IMR-90 (cell line): ENCODE results near the gene GOLGA3. TPM values are rescaled to one million over a fixed set of nuclear protein-coding genes. Genes with fewer than 3 reads are reported as not detected.
A peak's percentile ranks its signal among the peaks of the same experiment; 100 is the strongest.

Experiments used
- ATAC-seq: fragments of 200-7000 bp; cut with Tn5 transposase; 2 replicates; pipeline ENCODE4 v1.9.1; 2020; ENCODE audit warnings: low read depth, mild to moderate bottlenecking, moderate library complexity
- BruUV-seq: library from RNA; stranded (reverse); fragments of 400-500 nt; replicated peaks from 2 replicates; lab custom pipeline; 2021; lab: Mats Ljungman, UMichigan
- CTCF ChIA-PET: fragments of 300-600 bp; formaldehyde crosslinking; extraction: SDS; loops from one replicate; lab custom pipeline; 2021; ENCODE audit warnings: antibody characterized with exemption; lab: Yijun Ruan, JAX
- POLR2A ChIA-PET: fragments of 300-600 bp; sonication (Branson Sonifier 250); formaldehyde crosslinking; loops from one replicate; lab custom pipeline; 2022; ENCODE audit warnings: antibody characterized with exemption; ENCODE audit not compliant: unreplicated experiment; lab: Charles Lee
- DNase-seq: peaks from one replicate; pipeline ENCODE4 v3.0.0; 2013
- H2AFZ ChIP-seq: replicated peaks from 2 replicates; pipeline ENCODE3; 2013; ENCODE audit warnings: low read length, mild to moderate bottlenecking; ENCODE audit not compliant: poor library complexity
- H2AK5ac ChIP-seq: 2 replicates; pipeline ENCODE4 v1.6.1; 2013; ENCODE audit warnings: low read depth, low read length, inconsistent platforms
- H2AK9ac ChIP-seq: replicated peaks from 2 replicates; pipeline ENCODE3; 2013; ENCODE audit warnings: mild to moderate bottlenecking, low read depth, low read length, moderate library complexity; ENCODE audit not compliant: poor library complexity
- H2BK120ac ChIP-seq: 2 replicates; pipeline ENCODE4 v1.6.1; 2013; ENCODE audit warnings: low read depth, low read length, inconsistent platforms
- H2BK15ac ChIP-seq: 3 replicates; pipeline ENCODE4 v1.6.1; 2013; ENCODE audit warnings: low read depth, low read length, inconsistent platforms
- H2BK20ac ChIP-seq: 2 replicates; pipeline ENCODE4 v1.6.1; 2013; ENCODE audit warnings: low read depth, mild to moderate bottlenecking, inconsistent platforms, low read length, moderate library complexity
- H2BK5ac ChIP-seq: 2 replicates; pipeline ENCODE4 v1.6.1; 2013; ENCODE audit warnings: mild to moderate bottlenecking, low read depth, low read length, inconsistent platforms; ENCODE audit not compliant: poor library complexity, severe bottlenecking
- H3K14ac ChIP-seq: replicated peaks from 2 replicates; pipeline ENCODE4 v1.6.1; 2013; ENCODE audit warnings: low read depth, low read length, inconsistent platforms
- H3K18ac ChIP-seq: 2 replicates; pipeline ENCODE4 v1.6.1; 2013; ENCODE audit warnings: low read depth, low read length, control low read depth
- H3K23ac ChIP-seq: 2 replicates; pipeline ENCODE4 v1.6.1; 2013; ENCODE audit warnings: low read depth, low read length, inconsistent platforms
- H3K27ac ChIP-seq: 2 replicates; pipeline ENCODE4 v1.5.1; 2013; ENCODE audit warnings: mild to moderate bottlenecking, control low read depth, low read length; ENCODE audit not compliant: insufficient read depth
- H3K27me3 ChIP-seq: 2 replicates; pipeline ENCODE4 v1.6.1; 2013; ENCODE audit warnings: low read length; ENCODE audit not compliant: control insufficient read depth, insufficient read depth
- H3K36me3 ChIP-seq: 2 replicates; pipeline ENCODE4 v1.6.1; 2013; ENCODE audit warnings: low read length, mixed read lengths; ENCODE audit not compliant: control insufficient read depth, insufficient read depth
- H3K4ac ChIP-seq: 2 replicates; pipeline ENCODE4 v1.6.1; 2013; ENCODE audit warnings: low read depth, low read length, inconsistent platforms
- H3K4me1 ChIP-seq: 2 replicates; pipeline ENCODE4 v1.6.1; 2013; ENCODE audit warnings: low read length, mixed read lengths; ENCODE audit not compliant: control insufficient read depth, insufficient read depth
- H3K4me2 ChIP-seq: 2 replicates; pipeline ENCODE4 v1.6.1; 2013; ENCODE audit warnings: low read depth, mild to moderate bottlenecking, control low read depth, low read length, moderate library complexity
- H3K4me3 ChIP-seq: 2 replicates; pipeline ENCODE4 v1.5.1; 2013; ENCODE audit warnings: low read depth, mild to moderate bottlenecking, control low read depth, low read length, moderate library complexity; ENCODE audit not compliant: insufficient read depth
- H3K56ac ChIP-seq: 2 replicates; pipeline ENCODE4 v1.6.1; 2013; ENCODE audit warnings: low read length, inconsistent platforms; ENCODE audit not compliant: insufficient read depth; ENCODE audit errors: extremely low read depth
- H3K79me1 ChIP-seq, 2 experiments: 2 replicates each; pipeline ENCODE4 v1.6.1; 2013; ENCODE audit warnings: low read length in 2 of 2, inconsistent platforms in 1 of 2, low read depth in 1 of 2
- H3K9ac ChIP-seq: 2 replicates; pipeline ENCODE4 v1.6.1; 2013; ENCODE audit warnings: low read depth, low read length, control low read depth
- H3K9me1 ChIP-seq: 2 replicates; pipeline ENCODE4 v1.6.1; 2013; ENCODE audit warnings: low read length, inconsistent platforms; ENCODE audit not compliant: insufficient read depth
- H3K9me3 ChIP-seq: 2 replicates; pipeline ENCODE4 v1.6.1; 2013; ENCODE audit warnings: low read length; ENCODE audit not compliant: control insufficient read depth, insufficient read depth
- H4K20me1 ChIP-seq: 2 replicates; pipeline ENCODE4 v1.6.1; 2013; ENCODE audit warnings: low read length, inconsistent platforms; ENCODE audit not compliant: insufficient read depth
- H4K5ac ChIP-seq: 2 replicates; pipeline ENCODE4 v1.6.1; 2013; ENCODE audit warnings: mild to moderate bottlenecking, low read depth, low read length, control low read depth
- H4K8ac ChIP-seq, 2 experiments: 2 replicates each; pipeline ENCODE4 v1.6.1; 2013; ENCODE audit warnings: low read depth in 2 of 2, low read length in 2 of 2, control low read depth in 1 of 2, inconsistent platforms in 1 of 2
- H4K91ac ChIP-seq: 2 replicates; pipeline ENCODE4 v1.6.1; 2013; ENCODE audit warnings: low read depth, low read length, inconsistent platforms; ENCODE audit not compliant: insufficient read depth
- BHLHE40 ChIP-seq: fragments of 150-350 bp; IDR thresholded peaks from 2 replicates; pipeline ENCODE4 v1.6.1; 2016; ENCODE audit warnings: mild to moderate bottlenecking, low read depth, low read length
- CEBPB ChIP-seq: IDR thresholded peaks from 2 replicates; pipeline ENCODE4 v1.6.1; 2012; ENCODE audit warnings: low read depth, low read length, improper control_type of control experiment
- CTCF ChIP-seq: conservative IDR thresholded peaks from 2 replicates; pipeline ENCODE4 v1.5.1; 2012; ENCODE audit warnings: mild to moderate bottlenecking, low read depth, low read length, improper control_type of control experiment
- MXI1 ChIP-seq: IDR thresholded peaks from 2 replicates; pipeline ENCODE4 v1.6.1; 2012; ENCODE audit warnings: low read depth, mild to moderate bottlenecking, low read length, moderate library complexity, borderline replicate concordance
- NFE2L2 ChIP-seq: fragments of 150-350 bp; IDR thresholded peaks from 2 replicates; pipeline ENCODE4 v1.6.1; 2016; ENCODE audit warnings: low read depth, mild to moderate bottlenecking, low read length
- POLR2A ChIP-seq: IDR thresholded peaks from 2 replicates; pipeline ENCODE4 v1.6.1; 2012; ENCODE audit warnings: mild to moderate bottlenecking, low read depth, low read length
- RAD21 ChIP-seq: IDR thresholded peaks from 2 replicates; pipeline ENCODE4 v1.6.1; 2012; ENCODE audit warnings: low read length, improper control_type of control experiment
- RFX5 ChIP-seq: IDR thresholded peaks from 2 replicates; pipeline ENCODE4 v1.8.0; 2012; ENCODE audit warnings: low read depth, mild to moderate bottlenecking, low read length, moderate library complexity
- USF2 ChIP-seq: fragments of 150-350 bp; IDR thresholded peaks from 2 replicates; pipeline ENCODE4 v1.6.1; 2017; ENCODE audit warnings: mild to moderate bottlenecking, antibody characterized with exemption, low read length, low read depth
- WGBS, 2 experiments: methylation state at CpG; one replicate each; pipeline versions ENCODE4 v1.1.5 to v1.1.7; 2013; ENCODE audit warnings: missing lambda C conversion rate in 2 of 2; ENCODE audit not compliant: insufficient read length in 1 of 2; ENCODE audit errors: extremely low coverage in 2 of 2; 5-methylcytosine and 5-hydroxymethylcytosine counted together
- dilution Hi-C: fragments of 300-500 bp; cut with HindIII; formaldehyde crosslinking; loops from one replicate; pipeline ENCODE4 v1.14.3; 2018; ENCODE audit warnings: low sequenced_read_pairs; ENCODE audit not compliant: unreplicated experiment
- in situ Hi-C: fragments of 300-500 bp; cut with MboI; formaldehyde crosslinking; loops from 3 replicates; pipeline ENCODE4 v1.14.3; 2019; ENCODE audit warnings: low sequenced_read_pairs, inconsistent platforms, mixed read lengths
- intact Hi-C: fragments of 100-400 bp; cut with micrococcal nuclease; formaldehyde crosslinking; loops from 2 replicates; pipeline ENCODE4 v1.10.0; 2022
- polyA plus RNA-seq, 3 experiments: library from polyadenylated mRNA; depleted of rRNA; stranded (reverse); fragments of >200 nt; gene quantifications; 2 replicates each; pipeline ENCODE4 v1.2.3, GENCODE V29; 2012; ENCODE audit warnings: low replicate concordance in 1 of 3
- total RNA-seq: library from RNA; depleted of rRNA; stranded (reverse); fragments of >200 nt; gene quantifications from 2 replicates; pipeline ENCODE4 v1.2.3, GENCODE V29; 2012
- TF ChIP-seq, protein P1 (sequence below): fragments of 150-350 bp; IDR thresholded peaks from 2 replicates; pipeline ENCODE4 v1.6.1; 2016; ENCODE audit warnings: low read depth, mild to moderate bottlenecking, low read length, moderate library complexity, borderline replicate concordance

The GOLGA3 gene
- total and polyA plus RNA-seq, 2 of the 4 experiments (the other 2 are of a cell fraction), result 39.6 to 99.8 TPM

DNA sequence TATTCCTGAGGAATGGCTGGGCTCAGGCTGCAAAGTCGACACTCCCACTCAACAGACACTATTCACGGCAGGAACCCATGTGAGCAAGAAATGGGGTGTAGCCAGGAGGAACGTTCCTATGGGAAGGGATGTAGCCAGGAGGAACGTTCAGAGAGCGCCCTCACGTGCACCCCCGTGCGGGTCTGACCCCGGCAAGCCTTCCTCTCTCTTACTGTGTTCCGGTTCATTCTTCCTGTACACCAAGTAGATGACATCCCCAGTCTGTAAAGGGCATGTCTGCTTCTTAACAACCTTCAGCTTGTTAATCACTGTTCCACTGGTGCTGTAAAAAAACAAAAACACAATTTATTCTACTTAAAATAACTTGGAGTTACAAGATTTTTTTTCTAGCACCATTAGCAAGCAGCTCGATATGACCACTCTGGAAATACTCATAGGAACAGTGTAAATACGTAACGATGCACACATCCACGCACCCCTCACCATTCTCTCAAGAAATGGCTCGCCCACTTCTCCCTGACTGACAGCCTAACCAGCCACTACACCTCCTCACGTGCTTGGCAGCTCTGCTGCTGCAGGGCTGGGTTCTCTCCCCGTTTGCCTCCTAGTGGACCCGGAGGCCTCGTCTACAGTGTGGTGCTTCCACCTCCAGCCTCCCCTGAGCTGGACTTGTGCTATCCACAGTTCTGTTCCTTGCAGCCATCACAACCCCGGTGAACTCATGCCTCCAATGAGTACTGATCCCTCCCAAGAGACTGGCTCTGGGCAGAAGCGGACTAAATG is 43.6 kb upstream of the GOLGA3 start:
- peaks cover 65% of the 10 kb centered on the region for H3K36me3 ChIP-seq
- ATAC-seq, result no peak
- no peak overlapping the region for H2AK5ac ChIP-seq
- no peaks in the 10 kb centered on the region; the same call in 1 of the 2 replicates for H4K20me1 ChIP-seq
- BruUV-seq, result no TSS peak
- no peak overlapping the region for H2BK5ac ChIP-seq
- no peak overlapping the region for H4K5ac ChIP-seq
- H4K8ac ChIP-seq, result no peak overlapping the region
- H3K56ac ChIP-seq, result no peak overlapping the region
- H2AK9ac ChIP-seq, result no peak overlapping the region
- H2BK20ac ChIP-seq, result no peak overlapping the region
- no peak overlapping the region for H3K27ac ChIP-seq
- H3K79me1 ChIP-seq, result peaks cover 13 to 29% of the 10 kb centered on the region in 2 experiments
- H3K9ac ChIP-seq, result no peak overlapping the region
- peaks cover 1% of the 10 kb centered on the region; the same call in 1 of the 2 replicates for H3K9me3 ChIP-seq
- H4K91ac ChIP-seq, result no peak overlapping the region
- in situ Hi-C loops (no loop called here), dilution Hi-C loops (no loop called here), intact Hi-C loops (no loop called here)
- CTCF ChIA-PET, result no interaction called here
- no peak overlapping the region for H3K4me3 ChIP-seq
- H3K4me2 ChIP-seq, result no peak overlapping the region
- no peaks in the 10 kb centered on the region for H3K27me3 ChIP-seq
- H3K14ac ChIP-seq, result no peak overlapping the region
- no peaks in the 10 kb centered on the region; the same call in 1 of the 2 replicates for H3K9me1 ChIP-seq
- DNase-seq, result no peak
- no peak overlapping the region for H3K23ac ChIP-seq
- H2BK15ac ChIP-seq, result no peak overlapping the region
- H3K4ac ChIP-seq, result no peak overlapping the region
- POLR2A ChIA-PET, result no interaction called here
- no peak overlapping the region for H2BK120ac ChIP-seq
- no peak overlapping the region for H3K18ac ChIP-seq
- TF ChIP-seq USF2 (no peak), CEBPB (no peak), POLR2A (no peak), BHLHE40 (no peak), NFE2L2 (no peak), RFX5 (no peak), CTCF (no peak), RAD21 (no peak), MXI1 (no peak)
- TF ChIP-seq, protein P1, sequence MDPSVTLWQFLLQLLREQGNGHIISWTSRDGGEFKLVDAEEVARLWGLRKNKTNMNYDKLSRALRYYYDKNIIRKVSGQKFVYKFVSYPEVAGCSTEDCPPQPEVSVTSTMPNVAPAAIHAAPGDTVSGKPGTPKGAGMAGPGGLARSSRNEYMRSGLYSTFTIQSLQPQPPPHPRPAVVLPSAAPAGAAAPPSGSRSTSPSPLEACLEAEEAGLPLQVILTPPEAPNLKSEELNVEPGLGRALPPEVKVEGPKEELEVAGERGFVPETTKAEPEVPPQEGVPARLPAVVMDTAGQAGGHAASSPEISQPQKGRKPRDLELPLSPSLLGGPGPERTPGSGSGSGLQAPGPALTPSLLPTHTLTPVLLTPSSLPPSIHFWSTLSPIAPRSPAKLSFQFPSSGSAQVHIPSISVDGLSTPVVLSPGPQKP, result no peak
- H3K4me1 ChIP-seq, result no peaks in the 10 kb centered on the region
- 92% methylated on average over 10 of the region's 21 CpGs; no CpG with 5 or more reads in 1 of the 2 experiments for WGBS, 2 experiments
- H2AFZ ChIP-seq, result peak overlapping the region; percentile 35
